ENCODE results near the gene AMFR.

AMFR gene

GRCh38 chr16:56347166-56347565 is 78.2 kb downstream of the AMFR start:
- no peak for DNase-seq (ENCODE audit: low read depth)

- DNase-seq (ENCODE audit: low read depth), result no peak
Measured at GRCh38 chr16:56346131-56346890, 79.0 kb downstream of the AMFR start.

DNA sequence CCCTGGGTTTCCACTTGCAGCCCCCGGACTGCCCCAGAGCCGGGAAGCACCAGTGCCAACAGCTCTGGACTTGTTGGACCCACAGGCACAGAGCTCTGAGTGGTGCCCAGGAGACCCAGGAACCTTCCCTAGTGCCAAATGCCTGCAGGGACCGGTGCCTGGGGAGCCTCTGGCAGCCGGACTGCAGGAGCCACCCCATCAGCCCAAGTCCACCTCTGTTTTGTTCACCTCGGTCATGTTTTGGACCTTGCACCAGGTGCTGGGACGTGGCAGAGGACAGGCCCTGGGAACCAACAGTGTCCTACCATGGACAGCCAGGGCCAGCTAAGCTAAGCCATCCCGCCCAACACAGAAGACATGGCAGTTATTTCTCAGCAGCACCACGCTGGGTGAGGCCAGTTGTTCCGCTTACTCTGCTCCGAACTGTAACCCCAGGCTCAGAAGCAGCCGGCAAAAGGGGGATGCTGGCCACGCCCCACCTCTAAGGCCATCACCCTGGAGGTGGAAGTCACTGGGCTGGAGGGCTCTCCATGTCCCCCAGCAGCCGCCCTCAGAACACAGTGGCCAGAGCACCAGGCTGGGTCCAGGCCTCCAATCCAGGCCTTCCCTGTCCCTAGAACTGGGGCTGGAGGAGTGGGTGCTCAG is 79.8 kb downstream of the AMFR start:
- no peak for DNase-seq (ENCODE audit: low read depth)

DNA sequence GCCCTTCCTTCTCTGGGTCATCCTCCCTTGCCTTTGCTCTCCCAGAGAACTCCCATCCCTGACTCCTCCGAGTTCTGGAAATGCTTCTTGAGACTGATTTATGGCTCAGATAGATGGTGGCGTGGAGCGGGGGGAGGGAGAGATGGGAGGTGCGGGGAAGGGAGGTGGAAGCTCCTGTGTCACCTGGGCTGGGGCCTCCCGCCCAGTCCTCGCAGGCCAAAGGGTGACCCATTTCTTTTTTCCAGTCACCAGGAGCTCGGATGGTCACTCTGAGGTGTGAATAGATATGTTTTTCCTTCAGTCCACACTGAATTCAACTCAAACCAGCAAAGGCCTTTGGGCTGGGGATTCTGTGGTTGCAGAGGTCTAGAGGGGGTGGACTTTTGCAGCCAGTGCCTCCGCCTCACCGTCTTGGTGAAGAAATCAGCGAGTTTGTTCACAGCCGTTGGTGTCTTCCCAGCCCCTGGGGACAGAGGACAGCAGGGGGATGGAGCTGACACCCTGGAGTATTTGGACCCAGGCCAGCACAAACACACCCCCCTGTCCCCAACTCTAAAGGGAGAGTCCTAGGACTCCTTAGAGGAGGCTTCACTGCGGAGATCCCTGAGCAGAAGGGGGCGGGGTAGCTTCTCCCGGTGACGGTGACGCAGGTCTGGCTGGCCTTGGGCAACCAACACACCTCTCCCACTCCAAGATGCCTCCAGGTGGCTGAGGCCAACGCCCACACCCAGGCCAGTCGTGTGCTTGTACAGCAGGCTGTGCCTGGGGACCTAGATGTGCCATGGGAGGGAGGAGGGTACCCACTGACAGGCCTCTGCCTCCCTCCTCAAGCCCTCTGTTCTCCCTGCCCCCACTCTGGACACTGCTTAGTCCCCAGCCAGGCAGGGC is 80.6 kb downstream of the AMFR start:
- no peak for DNase-seq (ENCODE audit: low read depth)

- DNase-seq (ENCODE audit: low read depth), result no peak
Measured at GRCh38 chr16:56343661-56344517, 81.5 kb downstream of the AMFR start.

DNA sequence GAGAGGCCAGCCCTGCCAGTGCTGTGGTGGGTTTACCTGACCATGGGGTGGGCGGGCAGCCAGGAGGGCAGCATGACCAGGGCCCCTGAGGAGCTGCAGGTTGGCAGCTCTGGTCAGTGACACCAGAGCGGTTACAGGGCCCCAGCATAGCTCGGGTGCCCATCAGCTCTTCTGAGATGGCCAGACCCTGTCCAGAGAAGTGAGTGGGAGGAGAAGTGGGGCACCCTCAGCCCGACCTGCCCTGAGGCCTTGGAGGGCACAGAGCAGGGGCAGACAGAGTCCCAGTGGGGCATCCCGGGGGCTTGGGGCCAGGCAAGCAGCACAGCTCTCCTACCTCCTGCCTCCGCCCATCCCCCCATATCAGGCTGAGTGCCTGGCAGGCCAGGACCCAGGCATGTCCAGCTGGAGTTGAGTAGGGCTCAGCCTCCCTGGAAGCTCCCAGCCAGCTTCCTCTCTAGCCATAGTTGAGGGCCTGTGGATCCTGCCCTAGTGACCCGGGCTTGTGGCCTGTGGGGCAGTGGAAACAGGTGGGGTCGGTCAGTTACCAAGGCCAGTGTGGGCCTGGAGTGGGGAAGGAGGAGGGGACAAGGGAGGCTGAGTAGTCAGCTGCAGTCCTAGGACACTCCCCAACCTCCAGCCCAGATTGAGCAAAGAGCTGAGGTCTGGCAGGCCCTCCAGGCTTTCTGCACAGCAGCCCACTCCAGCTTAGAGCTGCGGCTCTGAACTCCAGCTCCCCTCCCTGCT is 83.5 kb downstream of the AMFR start:
- no peak for DNase-seq (ENCODE audit: low read depth)

DNA sequence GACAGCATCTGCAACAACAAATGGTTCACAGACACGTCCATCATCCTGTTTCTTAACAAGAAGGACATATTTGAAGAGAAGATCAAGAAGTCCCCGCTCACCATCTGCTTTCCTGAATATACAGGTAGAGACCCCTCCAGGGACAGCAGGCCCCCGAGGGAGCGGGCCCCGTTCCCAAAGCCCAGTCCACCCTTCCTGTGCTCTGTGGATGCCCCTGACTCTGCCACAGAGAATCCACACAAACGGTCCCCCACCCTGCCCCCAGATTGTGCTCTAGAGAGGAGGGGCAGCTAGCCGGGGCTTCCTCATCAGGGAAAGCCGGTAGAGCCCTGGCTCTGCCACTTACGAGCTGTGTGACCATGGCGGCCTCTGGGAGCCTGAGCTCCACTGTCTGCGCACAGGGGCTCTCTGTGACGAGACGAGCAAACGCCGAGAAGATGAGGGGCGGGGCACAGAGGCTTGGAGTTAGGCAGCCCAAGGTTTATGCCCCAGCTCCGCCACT is 84.4 kb downstream of the AMFR start:
- DNase-seq (ENCODE audit: low read depth), result no peak

GRCh38 chr16:56340416-56340815 is 84.9 kb downstream of the AMFR start:
- no peak for DNase-seq (ENCODE audit: low read depth)

DNA sequence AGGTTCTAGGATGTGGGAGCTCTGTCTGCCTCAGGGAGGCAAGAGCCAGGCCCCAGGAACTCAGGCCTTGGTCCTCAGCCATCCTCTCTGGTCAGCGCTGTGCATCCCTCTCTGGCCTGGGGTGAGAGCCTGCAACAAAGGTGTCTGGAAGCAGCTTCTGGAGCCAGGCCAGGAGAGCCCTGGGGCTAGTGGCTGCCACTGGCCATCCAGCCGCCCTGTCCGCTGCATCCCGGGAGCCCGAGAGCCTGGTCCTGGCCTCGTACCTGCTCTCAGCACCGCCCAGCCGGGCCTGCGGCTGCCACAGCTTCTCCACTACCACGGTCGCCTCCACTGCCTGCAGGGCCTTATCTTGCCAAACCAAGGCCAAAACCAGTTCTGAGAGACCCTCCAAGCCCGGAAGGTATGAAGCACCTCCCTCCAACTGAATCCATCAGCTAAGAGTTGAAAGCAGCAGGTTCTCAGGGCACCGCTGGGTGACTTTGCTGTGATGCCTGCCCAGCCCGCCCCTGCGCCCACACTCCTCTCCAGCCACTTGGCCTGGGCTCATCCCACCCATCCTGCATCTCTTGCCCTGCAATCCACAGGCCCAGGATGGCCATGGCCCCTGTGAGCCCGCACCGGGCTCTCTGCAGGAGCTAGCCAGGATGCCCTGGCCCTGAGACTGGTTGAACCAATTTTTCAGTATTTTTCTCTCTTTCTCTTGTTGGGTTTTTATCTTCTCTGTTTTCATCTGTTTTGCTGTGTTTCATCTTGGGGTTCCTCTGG is 85.7 kb downstream of the AMFR start:
- DNase-seq (ENCODE audit: low read depth), result no peak

DNA sequence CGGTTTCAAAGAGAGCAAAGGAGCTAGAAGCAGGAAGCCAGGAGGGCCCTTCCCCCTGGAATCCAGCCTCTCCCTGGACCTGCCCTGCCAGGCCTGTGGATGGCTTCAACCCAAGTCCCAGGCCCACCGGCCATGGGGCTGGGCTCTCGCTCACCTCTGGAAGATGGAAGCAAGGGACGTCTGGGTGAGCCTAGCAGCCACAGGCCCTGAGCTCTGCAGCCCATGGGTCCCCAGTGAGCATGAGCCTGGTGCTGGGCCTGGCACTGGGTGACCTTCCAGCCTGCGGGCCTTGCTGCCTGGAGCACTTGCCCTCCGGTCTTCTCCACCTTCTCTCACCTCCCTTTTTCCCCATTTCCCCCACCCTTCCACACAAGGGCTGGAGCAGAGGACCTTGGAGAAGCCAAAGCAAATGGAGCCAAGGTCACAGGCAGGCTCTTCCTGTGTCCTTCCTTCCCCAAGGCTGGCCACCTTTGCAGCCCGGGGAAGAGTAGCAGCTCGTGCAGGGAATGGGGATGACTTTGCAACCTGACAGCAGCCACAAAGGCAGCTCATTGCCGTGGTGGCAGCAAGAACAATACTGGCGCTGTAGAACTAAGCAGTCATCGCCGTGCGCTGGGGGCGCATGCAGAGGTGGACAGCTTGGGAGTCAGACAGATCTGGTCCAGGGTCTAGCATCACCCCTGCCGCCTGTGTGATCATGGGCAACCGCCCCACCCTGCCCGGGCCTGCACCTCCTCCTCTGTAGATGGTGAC is 86.6 kb downstream of the AMFR start:
- no peak for DNase-seq (ENCODE audit: low read depth)

DNA sequence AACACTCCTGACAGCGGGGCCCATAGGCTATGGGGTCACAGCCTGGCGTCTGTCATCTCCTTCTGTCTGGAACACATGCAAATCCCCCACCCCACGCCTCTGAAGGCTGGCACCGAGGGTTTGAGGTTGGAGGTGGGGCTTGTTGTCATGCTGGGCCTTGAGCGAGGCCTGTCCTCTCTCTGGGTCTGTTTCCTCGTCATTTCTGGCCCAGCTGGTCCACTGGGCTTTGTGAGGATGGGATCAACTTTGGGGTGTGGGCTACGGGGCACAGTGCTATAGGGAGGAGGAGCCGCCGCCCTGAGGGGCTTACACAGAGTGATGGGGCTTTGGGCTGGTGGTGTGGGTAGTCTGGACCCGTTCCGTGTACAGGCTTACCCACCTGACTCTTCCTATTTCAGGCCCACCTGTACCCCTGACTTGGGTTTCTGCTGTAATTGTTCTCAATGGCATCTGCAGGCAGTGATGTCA is 87.5 kb downstream of the AMFR start:
- no peak for DNase-seq (ENCODE audit: low read depth)

DNA sequence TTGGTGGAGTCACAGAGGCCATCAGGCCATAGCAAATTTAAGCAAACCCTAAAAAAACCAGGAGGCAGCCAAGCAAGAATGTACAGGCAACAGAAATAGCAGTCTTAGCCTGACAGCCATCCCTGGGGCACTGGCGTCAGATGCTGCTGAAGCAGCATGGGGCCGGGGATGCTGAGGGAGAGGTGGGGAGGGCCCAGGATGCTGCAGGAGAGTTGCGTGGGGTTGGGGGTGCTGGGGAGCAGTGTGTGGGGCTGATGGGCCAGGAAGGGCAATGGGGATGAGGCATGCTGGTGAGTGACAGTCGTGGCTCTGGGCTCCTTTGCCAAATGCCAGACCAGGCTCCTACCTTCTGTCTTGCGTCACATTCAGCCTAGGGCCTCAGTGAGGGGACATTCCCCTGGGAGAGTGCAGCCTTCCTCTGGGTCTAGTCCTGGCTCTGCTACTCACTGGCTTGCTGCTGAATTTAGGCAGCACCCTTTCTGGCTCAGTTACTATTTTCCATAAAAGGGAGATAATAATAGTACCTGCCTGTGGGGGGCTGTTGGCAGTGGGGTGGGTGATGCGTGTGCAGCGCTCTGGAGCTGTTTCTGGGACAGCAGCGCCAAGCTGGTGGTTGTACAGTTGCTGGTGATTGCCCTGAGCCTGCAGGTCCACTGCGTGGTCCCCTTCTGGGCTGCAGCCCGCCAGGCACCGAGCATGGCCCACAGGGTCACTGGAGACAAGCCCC is 88.1 kb downstream of the AMFR start:
- no peak for DNase-seq (ENCODE audit: low read depth)

GRCh38 chr16:56336711-56337110 is 88.6 kb downstream of the AMFR start:
- DNase-seq (ENCODE audit: low read depth), result no peak

DNA sequence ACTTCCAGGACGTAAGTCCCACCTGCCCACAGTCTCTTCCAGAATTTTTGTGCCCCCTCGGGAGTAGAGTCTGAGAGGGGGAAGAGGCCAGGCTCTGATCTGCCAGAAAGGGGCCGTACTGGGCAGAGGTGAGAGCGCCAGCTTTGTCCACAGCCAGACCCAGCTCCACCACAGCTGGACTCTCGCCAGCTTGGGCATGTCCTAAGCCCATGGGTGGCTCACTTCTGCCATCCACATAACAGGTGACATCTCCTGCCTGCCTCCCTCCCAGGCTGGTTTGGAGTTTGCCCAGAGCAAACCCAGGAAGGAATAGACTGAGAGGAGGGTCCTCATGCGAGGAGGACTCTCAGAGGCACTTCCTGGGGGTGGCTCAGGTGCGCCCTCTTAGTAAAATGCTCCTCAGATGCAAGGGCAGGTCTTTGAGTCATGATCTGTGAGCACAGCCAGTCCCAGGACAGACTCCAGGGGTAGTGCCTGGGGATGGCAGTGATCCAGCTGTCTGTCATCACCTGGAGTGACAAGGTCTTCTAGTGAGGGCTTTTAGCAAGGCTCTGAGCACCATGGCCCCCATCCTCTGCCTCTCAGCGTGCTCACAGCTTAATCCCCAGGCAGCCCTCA is 89.2 kb downstream of the AMFR start:
- DNase-seq (ENCODE audit: low read depth), result no peak

- no peak for DNase-seq (ENCODE audit: low read depth)
Measured at GRCh38 chr16:56334761-56335160, 90.6 kb downstream of the AMFR start.

- peak; percentile 74 for DNase-seq (ENCODE audit: low read depth)
Measured at GRCh38 chr16:56332464-56333079, 92.8 kb downstream of the AMFR start.

DNA sequence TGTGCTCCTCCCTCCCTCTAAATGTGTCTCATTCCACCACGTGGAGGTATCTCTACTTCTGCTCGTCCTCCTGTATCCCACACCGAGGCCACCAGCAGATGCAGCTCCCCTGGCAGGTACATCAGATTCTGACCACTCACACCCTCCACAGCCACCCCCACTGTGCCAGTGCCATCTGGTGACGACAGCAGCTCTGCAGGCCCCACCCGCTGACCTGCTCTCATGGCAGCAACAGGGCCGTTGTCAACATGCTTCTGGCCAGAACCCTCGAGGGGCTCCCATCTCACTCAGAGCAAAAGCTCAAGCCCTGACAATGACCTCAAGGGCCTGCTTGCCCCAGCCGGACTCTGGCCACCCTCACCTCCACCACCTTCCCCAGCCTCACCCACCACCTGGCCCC is 93.4 kb downstream of the AMFR start:
- no peak for DNase-seq (ENCODE audit: low read depth)

DNA sequence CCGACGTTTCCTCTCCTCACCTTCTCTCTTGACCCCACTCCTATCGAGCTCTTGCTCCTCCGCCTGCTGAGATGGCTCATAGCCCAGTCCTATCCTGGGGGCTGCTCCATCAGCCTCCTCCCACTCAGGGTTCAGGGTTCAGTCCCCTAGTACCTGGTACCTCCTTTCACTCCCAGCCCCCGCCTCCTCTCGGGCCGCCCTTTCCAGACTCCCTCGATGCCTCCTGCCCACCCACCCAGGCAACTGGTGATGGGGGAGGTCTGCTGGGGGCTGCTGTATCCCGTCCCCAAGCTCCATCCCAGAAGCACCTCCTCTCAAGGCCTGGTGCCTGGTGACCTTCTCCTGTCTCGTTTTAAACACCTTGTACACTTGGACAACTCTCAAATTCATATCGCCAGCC is 93.9 kb downstream of the AMFR start:
- DNase-seq (ENCODE audit: low read depth), result no peak
